ENCODE results near the gene TPRG1L.

TPRG1L gene

DNA sequence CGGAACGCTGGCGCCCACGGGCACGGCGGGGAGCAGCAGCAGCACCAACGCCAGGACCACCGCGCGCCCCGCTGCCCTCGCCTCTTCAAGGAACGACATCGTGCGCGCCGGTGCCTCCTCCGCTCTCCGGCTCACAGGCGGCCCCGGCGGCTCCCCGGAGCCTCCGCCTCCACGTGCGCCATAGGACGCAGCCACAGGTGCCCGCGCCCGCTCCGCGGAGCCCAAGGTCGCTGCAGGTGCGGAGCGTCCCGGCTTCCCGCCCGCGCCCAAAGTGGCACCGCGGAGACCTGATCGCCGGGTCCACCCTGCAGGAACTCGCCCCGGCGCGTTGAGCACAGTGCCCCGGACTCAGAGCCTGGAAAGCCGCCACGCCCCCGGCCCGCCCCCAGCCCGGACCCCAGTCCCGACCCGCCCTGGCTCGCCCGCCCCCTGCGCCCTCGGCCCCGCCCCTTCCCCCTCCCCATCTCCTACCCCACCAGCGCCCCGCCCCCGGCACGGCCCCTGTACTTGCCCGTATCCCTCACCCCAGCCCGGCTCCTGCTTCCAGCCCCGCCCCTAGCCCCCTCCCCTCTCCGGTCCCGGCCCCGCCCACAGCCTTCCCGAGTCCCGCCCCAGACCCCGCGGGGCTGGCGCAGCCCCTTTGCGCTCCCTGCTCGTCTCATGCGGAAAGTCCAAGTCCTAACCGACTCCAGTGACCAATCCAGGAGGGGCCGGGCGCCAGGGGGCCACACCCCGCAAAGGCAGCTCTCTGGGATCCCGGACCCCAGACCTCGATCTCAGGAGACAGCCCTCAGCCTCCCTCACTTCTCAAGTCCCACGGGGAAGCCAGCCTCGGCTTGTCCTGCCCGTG is 13.4 kb upstream of the TPRG1L start, which contains the start of gene MEGF6:
Gene MEGF6, minus strand, starts transcription at position 339 of the 850 bp plus-strand sequence. Its CDS starts 240 bp downstream, at position 99.
- TF ChIP-seq, protein P1, sequence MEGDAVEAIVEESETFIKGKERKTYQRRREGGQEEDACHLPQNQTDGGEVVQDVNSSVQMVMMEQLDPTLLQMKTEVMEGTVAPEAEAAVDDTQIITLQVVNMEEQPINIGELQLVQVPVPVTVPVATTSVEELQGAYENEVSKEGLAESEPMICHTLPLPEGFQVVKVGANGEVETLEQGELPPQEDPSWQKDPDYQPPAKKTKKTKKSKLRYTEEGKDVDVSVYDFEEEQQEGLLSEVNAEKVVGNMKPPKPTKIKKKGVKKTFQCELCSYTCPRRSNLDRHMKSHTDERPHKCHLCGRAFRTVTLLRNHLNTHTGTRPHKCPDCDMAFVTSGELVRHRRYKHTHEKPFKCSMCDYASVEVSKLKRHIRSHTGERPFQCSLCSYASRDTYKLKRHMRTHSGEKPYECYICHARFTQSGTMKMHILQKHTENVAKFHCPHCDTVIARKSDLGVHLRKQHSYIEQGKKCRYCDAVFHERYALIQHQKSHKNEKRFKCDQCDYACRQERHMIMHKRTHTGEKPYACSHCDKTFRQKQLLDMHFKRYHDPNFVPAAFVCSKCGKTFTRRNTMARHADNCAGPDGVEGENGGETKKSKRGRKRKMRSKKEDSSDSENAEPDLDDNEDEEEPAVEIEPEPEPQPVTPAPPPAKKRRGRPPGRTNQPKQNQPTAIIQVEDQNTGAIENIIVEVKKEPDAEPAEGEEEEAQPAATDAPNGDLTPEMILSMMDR (IDR thresholded peaks at IDR 0.05; ENCODE audit: extremely low read depth, missing control alignments), result no peak
- DNase-seq (ENCODE audit: low spot score), result no peak

DNA sequence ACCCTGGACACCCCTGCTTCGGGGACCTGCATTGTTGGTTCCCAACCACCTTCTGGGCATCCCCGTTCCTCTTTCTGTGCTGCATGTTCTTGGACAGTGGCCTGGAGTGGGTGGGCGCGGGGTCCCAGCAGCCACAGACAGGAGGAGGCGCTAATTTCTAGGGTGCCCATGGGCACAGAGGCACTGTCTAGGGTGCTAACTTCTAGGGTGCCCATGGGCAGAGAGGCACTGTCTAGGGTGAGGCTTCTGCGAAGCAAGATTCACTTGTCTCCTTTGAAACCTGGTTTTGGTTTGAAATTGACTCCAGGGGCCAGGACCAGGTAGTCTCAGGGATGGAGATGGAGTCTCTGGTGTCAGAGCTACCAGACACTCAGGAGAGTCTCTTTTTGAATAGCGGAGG is 12.7 kb upstream of the TPRG1L start:
- DNase-seq (ENCODE audit: low spot score), result no peak
- TF ChIP-seq, protein P1 (IDR thresholded peaks at IDR 0.05; ENCODE audit: extremely low read depth, missing control alignments), result no peak

DNA sequence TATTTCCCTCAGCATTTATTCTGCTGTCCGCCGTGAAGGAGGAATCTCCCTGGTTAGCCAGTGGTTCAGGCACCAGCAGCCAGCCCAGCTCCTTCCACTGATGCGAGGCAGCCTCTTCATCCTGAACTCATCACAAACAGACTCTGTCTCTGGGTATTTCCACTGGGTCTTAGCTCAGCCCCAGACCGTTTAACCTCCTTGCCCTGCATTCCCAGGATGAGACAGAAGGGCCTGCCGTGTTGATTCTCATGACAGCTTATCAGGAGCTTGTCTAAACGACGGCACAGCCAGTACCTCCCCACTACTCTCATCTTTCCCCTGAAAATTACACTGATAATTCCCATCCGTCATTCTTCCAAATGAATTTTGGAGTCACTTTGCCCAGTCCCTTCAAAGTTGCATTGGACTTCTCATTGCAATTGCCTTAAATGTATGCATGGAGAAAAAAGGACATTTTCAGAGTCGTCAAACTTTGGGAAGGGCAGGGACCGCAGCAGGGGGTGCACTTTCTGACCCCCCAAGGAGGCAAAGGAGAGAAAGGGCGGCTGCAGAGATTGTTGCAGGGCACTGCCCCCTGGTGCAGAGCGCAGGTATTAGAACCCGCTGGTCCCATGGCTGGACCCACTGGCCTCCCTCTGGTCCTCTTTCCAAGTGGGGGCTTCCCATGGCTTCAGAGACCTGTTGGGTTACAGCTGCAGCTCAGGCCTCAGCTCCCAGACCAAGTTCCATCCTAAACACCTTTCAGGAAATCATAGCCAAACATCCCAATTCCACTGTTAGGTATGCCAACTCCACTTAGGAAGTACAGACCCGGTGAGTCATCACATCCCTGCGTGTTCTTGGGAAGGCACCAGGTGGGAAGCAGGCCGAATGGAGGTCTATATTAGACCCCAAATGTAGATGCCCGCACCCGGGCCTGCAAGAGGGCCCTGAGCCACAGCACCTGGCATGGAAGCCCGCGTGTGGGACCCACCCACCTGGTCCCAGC is 9.8 kb upstream of the TPRG1L start:
- DNase-seq (ENCODE audit: low spot score), result no peak
- TF ChIP-seq, protein P1 (IDR thresholded peaks at IDR 0.05; ENCODE audit: extremely low read depth, missing control alignments), result peak; percentile 24

GRCh38 chr1:3616861-3617260 is 8.0 kb upstream of the TPRG1L start:
- TF ChIP-seq, protein P1 (IDR thresholded peaks at IDR 0.05; ENCODE audit: extremely low read depth, missing control alignments), result no peak
- no peak for DNase-seq (ENCODE audit: low spot score)

- TF ChIP-seq, protein P1 (IDR thresholded peaks at IDR 0.05; ENCODE audit: extremely low read depth, missing control alignments), result no peak
- DNase-seq (ENCODE audit: low spot score), result no peak
Observed at GRCh38 chr1:3617806-3618345, 6.9 kb upstream of the TPRG1L start.

DNA sequence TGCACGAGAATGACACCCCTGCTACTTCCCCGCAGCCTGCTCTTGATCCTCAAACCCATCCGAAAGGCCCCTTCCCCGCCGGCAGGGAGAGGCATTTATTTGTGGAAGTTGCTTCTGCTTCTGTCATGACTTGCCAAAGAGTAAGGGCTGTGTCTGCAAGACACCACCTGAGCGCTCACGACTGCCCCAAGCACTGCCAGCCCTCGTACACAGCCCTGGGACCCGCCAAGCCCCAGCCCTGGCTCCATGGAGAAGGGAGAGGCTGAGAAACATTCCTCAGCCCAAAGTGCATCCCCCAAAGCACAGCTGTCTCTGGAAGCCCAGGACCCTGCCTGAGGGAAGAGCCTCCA is 6.3 kb upstream of the TPRG1L start:
- DNase-seq (ENCODE audit: low spot score), result no peak
- TF ChIP-seq, protein P1 (IDR thresholded peaks at IDR 0.05; ENCODE audit: extremely low read depth, missing control alignments), result no peak
